GM11168 (cell line): ENCODE results near the gene UPP1.

Experiments
- in situ Hi-C: fragments of 300-500 bp; cut with MboI; formaldehyde crosslinking; loops from one replicate; pipeline ENCODE4 v1.12.0; 2022; ENCODE audit warnings: low sequenced_read_pairs; ENCODE audit not compliant: unreplicated experiment

UPP1 gene

DNA sequence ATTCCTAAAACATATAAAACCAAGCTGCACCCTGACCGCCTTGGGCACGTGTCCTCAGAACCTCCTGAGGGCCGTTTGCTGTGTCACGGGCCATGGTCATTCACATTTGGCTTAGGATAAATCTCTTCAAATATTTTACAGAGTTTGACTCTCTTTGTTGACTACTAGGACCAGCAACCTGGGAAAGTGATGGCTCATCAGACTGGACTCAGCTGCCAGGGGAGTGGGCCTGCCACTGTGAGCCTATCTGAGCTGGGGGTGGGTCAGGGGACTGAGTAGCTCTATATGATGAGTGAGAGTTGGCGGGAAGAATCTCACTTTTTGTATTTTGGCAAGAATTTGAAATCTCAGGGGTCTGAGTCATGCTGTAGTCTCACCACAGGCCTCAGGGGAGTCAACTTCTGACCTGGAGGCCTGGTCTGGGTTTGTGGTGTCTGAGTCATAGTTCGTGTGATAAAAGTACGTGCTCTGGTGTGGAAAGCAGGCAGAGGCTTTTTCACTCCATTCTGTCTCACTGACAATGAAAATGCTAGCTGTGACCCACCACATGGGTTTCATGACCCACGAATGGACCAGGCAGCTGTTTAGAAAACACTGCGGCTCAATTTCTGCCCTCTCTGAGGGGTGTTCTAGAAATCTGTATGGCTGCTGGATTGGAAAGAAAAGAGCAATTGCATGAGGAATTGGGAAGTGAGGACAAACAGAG lies 4.2 kb upstream of the UPP1 start:
- in situ Hi-C loops: no loop called here

DNA sequence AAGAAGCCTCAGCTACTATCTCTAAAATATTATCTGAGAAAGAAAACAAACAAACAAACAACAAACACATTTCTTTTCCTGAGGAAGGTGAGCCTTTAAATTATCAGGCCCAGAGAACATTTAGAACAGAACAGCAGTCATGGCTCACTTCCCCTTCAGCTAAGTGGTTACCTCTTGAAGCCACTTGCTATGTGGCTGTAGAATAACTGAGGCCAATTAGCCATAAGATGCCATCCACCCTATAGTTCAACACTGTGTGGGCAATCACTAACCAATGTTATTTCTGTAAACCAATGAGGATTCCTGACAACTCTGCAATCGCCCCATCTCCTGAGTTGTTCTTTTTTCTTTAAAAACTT lies 3.7 kb upstream of the UPP1 start:
- in situ Hi-C loops: no loop called here

DNA sequence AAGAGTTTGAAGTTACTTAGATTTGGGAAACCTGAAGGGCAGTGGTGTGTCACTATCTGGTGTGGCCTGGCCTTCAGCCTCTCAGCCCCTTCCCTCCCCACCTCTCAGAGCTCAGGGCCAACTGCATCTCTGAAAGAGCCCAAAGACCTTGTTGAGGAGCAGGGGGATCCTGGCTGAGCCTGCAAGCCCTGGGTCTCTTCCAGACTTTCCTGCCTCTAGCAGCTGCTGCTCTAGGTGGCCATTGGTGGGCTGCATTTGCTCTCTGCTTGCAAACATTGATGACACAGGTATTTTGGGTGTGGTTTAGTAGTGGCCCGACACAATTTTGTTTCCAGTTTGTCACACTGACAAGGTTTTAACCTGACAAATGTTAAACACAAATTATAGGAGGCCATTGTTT lies 3.1 kb upstream of the UPP1 start:
- in situ Hi-C loops: no loop called here

DNA sequence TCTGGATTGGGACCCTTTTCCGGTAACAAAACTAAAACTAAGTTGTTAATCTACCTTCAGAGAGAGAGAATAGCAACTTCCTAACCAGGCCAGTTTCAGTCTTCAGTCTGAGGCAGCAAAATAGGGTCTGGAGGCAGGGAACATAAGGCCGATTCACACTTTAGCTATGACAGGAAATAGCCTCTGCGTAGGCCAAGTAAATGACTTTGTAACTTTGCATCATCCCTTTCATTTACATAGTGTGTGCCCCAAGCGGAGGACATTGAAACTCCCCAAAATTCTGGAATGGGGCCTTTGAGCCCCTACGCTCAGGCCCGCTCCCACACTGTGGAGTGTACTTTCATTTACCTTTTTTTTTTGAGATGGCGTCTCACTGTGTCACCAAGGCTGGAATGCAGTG lies 1.7 kb upstream of the UPP1 start:
- in situ Hi-C loops: no loop called here

DNA sequence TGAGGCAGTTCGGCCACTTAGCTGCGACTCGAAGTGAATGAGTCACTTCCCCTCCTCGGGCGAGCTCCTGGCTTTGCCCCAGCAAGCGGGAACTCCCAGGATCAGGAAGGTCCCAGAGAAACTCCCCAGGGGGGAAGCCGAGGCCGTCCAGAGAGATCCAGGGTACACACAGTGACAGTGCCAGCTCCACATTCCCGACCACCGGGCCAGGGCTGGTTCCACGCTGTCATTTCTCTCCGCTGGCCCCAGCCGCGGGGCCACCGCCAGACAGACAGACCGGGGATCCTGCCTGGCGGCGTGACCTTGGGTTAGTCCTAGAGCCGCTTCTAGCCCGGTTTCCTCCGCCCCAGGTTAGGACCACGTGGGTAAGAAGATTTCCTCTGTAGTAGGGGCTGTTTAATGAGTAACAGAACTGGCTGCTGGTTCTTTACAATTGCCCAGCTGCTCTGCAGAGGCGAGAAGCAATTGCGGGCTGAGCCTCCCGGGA lies 463 bp upstream of the UPP1 start:
- in situ Hi-C loops: no loop called here

DNA sequence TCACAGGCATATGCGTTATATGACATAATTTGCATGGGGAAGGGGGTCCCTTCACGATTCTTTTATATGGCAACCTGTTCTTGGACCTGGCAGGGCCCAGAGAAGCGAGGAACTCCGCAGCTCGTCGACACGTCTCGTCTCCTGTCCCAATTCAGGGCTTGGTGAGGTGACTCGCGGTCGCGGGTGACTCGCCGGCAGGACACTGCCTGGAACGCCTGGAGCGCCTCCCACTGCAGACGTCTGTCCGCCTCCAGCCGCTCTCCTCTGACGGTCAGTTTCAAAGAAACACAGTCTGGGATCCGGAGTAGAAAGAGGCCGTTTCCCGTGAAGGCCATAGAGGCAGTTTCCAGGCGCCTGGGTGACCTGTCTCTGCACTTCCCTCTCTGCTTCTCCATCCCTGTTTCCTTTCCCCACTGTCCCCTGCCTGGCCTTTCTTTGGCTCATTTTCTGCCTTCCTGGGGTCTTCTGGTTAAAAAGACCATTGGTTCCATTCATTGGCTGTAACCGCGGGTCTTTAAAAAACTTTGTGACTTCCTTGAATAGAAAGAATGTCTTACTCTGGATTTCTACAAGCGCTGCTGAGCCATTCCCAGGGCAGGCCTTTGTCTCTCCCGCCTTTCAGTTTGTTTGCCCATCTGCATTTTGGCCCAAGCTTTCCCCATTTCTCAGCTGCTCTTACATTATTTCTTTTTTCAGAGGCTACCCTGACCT lies 1.2 kb downstream of the UPP1 start:
- in situ Hi-C loops: loop anchor here (10.0 kb wide), 1 partner anchor 105 kb away; no protein-coding TSS in a partner anchor

DNA sequence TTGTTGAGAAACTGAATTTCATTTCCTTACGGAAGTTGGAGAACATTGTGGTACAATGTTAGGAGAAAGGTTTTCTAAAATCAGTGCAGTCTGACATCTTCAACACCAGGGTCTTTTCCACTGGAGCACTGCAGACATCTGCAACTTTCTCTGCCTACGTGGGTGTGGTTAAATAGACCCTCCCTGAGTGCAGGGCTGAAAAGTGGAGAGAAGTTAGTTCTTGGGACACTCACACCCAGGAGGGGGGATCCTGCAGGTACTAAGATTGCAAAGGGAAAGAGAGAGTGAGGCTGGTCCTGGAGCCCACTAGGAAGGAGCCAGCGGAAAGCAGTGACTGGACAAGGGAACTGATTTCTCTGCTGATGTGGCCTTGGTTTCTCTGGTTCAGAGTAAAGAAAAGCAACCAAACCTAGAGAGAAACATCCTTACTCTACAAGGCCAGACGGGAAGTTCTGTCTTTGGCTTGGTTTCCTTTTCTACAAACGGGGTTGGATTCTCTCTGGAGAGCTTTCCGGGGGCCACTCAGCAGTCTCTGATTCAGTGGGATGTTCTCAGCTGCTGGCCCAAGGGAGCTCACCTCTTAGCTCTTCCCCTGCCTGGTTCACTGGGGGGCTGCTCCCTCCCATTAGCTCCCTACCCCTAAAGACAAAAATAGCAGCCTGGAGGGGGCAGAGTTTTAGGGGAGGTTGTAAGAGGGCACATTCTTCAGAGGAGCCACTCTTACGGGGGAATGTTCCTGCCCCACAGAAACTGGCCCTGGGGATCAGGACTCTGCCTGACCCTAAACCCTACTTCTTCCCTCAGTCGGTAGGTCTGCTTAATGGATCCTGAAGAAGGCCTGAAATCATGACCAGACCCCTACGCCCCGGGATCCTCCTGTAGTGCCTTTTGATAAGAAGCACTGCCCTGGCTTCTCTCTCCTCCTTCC lies 2.7 kb downstream of the UPP1 start:
- in situ Hi-C loops: loop anchor here (10.0 kb wide), 1 partner anchor 107 kb away; no protein-coding TSS in a partner anchor

DNA sequence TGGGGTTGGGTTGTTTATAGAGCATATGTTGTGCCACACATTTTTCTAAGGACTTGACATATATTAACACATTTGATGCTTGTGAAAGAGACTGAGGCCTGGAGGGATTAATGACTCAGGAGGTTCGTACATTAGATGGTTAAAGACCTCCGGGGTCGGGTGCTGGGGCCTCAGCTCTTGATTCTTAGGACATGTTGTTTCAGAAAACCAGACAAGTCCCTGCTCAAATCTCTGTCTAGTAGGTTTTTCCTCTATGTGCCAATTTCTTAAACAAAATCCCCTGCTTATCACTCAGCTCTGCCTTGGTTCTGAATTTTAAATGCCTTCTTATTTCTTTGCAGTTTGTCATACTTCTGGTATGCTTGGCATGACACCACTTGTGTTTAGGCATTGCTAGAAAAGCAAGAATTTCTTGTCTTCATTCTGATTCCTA lies 5.8 kb downstream of the UPP1 start:
- in situ Hi-C loops: loop anchor here (10.0 kb wide), 1 partner anchor 110 kb away; no protein-coding TSS in a partner anchor

DNA sequence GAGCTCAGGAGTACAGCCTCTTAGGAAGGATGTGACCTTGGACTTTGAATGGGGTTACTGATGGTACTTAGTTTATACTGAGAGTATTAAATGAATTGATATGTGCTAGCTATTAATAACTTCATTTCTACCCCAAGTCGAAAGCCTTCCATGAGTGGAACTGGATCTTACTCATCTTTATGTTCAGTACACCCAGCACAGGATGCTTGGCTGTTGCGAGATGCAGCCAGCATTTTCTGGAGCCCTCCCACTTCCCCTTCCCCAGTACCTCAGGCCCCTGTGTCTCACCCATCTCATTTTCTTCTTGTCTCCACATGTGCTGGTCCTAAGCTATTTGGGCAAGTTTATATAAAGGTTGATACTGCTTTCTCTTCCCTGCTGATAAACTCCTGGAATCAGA lies 7.2 kb downstream of the UPP1 start:
- in situ Hi-C loops: loop anchor here (10.0 kb wide), 1 partner anchor 111 kb away; no protein-coding TSS in a partner anchor

DNA sequence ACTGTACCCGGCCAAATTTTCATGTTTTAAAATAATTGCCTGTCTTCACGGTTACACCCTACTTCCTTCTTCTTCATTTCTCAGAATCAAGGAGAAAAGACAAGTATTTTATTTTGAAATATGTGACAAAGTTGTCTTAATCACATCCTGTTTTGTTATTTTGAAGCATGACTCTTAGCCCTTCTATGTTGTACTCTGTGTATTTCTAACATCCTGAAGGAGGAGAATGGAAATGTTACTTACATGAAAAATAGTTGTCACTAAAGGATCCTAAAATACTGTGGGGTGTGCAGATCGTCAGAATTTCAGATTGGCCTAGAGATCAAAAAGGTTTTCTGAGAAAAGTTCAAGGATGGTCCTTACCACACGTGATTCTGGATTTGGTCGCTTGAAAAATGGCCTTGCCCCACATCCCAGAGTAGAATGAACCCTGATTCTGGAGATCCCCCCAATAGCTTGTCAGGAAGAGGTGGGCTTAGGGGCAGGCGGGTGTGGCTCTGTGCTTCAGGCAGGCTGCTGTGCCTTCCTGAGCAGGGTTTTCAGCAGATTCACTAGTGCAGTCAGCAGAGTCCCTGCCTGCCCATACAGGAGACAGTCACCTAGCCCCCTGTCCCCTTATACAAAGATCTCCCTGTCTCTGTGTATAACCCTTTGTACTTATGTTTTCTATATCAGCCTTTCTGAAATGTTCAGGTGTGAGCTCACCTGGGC lies 8.6 kb downstream of the UPP1 start:
- in situ Hi-C loops: loop anchor here (10.0 kb wide), 1 partner anchor 113 kb away; no protein-coding TSS in a partner anchor

DNA sequence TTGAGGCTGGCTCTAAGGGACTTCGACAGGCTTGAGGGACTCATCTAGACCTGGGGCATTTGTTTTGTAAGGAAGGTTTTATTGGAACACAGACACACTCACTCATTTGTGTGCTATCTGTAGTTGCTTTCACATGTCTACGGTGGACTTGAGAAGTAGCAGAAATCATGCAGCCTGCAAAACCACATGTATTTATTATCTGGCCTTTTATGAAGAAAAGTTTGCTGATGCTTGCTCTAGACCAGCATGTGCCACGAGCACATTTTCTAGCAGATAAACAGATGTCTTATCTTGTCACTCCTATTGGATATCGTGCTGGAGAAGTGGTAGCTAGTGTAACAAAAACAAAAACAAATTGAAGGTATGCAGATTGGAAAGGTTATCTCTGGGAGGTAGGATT lies 9.8 kb downstream of the UPP1 start:
- in situ Hi-C loops: loop anchor here (10.0 kb wide), 1 partner anchor 114 kb away; no protein-coding TSS in a partner anchor

DNA sequence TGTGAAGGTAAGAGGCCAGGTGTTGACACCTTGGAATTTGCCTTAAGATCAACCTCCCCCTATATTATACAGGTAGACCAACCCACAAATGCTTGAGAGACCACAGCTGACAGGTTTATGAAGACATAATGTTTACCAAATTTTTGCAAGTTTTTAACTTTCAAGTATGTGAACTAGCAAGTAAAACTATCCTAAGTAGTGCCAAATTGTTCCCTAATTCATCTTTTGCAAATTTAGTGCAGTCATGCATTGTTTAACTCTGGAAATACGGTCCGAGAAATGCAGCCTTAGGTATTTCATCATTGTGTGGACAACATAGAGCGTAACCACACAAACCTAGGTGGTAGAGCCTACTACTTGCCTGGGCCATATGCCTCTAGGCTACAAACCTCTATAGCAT lies 10.7 kb downstream of the UPP1 start:
- in situ Hi-C loops: loop anchor here (10.0 kb wide), 1 partner anchor 115 kb away; no protein-coding TSS in a partner anchor

DNA sequence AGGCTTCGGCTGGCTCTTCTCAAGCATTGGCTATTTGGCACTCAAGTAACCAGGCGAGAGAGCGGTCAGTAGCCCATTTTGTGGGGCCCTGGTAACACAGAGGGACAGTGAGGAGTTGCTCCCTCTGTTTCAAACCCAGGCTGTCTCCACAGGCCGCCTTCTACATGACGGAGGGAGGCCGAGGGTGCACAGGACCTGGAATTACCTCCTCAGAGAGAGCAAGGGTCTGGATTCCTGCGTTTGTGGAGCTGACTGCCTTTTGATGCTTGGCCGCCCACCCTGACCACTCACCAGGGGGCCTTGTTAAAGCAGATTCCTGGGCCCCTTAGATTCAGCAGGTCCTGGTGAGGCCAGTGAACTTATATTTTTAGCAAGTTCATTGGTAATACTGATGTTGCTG lies 12.3 kb downstream of the UPP1 start:
- in situ Hi-C loops: no loop called here

DNA sequence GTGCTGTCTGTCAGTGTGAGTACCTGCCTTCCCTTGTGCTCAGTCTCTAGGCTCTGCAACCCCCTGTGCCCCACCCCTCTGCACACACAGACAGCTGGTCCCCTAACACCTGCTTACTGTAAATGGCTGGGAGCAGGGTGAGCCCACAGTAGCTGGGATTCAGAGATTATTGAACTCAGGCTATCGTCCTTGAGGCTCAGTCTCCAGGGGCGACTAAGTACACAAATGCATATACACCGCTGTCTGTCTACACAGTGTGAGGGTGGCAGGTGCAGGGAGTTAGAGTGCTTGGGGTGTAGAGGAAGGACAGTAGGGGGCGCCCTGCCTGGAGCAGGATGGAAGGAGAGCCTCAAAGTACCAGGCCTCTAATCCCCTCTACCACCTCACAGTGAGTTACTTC lies 12.9 kb downstream of the UPP1 start:
- in situ Hi-C loops: no loop called here

DNA sequence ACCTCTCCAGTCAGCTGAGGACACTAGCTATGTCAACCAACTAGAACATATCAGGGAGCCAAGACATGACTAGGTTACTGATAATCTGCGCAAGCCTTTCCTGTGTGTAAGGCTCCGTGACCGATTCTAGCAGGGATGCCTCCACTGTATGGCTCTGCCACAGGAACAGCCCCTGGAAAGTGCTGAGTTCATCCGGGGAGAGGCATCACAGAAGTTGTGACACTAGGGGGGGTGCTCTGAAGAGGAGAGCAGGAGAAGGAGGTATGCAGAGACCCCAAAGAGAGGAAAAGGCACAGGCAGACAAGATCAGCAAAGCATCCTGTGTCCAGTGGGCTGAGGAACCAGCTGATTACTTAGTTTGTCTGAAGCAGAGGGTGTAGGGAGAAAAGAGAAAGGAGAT lies 13.5 kb downstream of the UPP1 start:
- in situ Hi-C loops: no loop called here

DNA sequence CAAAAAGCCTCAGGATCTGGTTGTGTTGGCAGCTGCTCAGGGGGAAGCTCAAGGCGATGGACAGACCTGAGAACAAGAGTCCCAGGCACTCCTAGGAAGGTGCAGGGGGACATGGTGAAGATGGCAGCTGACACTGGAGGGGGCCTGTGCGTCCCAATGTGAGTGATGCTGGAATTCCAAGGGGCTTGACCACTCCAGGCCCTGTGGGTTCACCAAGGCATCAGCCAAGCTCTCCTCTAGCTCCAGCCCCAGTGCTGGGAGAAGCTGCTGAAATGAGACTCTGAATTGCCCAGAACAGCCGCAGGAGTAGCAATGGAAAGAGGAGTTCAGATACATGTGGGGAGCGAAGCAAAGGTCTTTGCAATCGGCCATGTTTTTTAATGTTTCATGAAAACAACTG lies 16.0 kb downstream of the UPP1 start:
- in situ Hi-C loops: no loop called here

DNA sequence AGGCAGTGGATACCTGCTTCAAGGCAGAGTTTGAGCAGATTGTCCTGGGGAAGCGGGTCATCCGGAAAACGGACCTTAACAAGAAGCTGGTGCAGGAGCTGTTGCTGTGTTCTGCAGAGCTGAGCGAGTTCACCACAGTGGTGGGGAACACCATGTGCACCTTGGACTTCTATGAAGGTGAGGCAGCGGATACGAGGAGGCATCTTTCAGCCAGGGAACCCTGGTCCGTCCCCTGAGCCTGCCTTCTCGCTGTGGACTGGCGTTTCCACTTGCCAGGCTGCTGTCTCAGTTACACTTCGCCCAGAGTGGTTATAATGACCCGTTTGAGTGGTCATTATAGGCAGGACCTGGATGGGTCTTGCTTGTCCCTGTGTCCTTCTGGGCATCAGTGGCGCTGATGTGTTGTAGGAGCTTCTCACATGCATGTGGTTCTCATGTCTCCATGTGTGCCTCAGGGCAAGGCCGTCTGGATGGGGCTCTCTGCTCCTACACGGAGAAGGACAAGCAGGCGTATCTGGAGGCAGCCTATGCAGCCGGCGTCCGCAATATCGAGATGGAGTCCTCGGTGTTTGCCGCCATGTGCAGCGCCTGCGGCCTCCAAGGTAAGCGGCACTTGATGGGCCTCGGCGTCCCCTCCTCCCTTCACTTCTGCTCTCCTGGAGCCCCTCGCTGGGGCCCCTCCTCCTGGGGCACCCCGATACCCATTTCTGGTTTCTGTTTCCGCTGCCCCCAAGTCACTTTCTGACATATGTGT lies 18.0 kb downstream of the UPP1 start:
- in situ Hi-C loops: no loop called here

DNA sequence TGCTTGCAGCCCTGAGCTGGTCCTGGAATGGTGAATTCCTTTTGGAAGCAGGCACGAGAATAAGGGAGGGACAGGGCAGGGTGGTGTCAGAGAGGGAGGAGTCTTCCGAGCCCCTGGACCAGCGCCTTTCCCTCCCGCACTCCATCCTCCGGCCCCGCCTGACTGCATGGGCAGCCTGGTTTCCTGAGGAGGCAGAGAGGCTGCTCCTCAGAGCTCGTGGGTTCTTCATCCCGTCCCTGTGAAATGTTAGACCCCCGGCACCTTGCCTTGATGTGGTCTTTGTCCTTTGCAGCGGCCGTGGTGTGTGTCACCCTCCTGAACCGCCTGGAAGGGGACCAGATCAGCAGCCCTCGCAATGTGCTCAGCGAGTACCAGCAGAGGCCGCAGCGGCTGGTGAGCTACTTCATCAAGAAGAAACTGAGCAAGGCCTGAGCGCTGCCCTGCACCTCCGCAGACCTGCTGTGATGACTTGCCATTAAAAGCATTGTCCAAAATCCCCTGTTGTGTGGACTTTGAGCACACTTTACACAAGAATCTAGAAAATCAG lies 18.9 kb downstream of the UPP1 start:
- in situ Hi-C loops: no loop called here
